M059J (cell line): ENCODE results near the gene KIF15. TPM values are rescaled to one million over a fixed set of nuclear protein-coding genes. Genes with fewer than 3 reads are reported as not detected.
"Not testable (repeated sequence)": the region's sequence is repeated elsewhere in the genome, so short reads cannot be mapped to it uniquely, and the experiment has no call there.

ENCODE experiments used
- DNase-seq: peaks from one replicate; pipeline ENCODE4 v3.0.0-alpha.2; 2012; ENCODE audit warnings: low read depth
- total RNA-seq: library from RNA; depleted of rRNA; stranded (reverse); fragments of >200 nt; shearing (Covaris generic); gene quantifications from 2 replicates; pipeline ENCODE4 v1.2.3, GENCODE V29; 2014

The KIF15 gene
- total RNA-seq, 1 experiment from 2014 or later: 10.3 TPM

DNA sequence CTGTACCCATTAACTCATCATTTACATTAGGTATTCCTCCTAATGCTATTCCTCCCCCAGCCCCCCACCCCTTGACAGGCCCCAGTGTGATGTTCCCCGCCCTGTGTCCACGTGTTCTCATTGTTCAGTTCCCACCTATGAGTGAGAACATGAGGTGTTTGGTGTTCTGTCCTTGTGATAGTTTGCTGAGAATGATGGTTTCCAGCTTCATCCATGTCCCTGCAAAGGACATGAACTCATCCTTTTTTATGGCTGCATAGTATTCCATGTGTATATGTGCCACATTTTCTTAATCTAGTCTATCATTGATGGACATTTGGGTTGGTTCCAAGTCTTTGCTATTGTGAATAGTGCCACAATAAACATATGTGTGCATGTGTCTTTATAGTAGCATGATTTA, 54.7 kb downstream of the KIF15 start:
- DNase-seq: not testable (repeated sequence)

DNA sequence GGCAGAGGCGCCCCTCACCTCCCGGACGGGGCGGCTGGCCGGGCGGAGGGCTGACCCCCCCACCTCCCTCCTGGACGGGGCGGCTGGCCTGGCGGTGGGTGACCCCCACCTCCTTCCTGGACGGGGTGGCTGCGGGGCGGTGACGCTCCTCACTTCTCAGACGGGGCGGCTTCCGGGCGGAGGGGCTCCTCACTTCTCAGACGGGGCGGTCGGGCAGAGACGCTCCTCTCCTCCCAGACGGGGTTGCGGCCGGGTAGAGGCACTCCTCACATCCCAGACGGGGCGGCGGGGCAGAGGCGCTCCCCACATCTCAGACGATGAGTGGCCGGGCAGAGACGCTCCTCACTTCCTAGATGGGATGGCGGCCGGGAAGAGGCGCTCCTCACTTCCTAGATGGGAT, 59.6 kb downstream of the KIF15 start:
- not testable (repeated sequence) for DNase-seq

DNA sequence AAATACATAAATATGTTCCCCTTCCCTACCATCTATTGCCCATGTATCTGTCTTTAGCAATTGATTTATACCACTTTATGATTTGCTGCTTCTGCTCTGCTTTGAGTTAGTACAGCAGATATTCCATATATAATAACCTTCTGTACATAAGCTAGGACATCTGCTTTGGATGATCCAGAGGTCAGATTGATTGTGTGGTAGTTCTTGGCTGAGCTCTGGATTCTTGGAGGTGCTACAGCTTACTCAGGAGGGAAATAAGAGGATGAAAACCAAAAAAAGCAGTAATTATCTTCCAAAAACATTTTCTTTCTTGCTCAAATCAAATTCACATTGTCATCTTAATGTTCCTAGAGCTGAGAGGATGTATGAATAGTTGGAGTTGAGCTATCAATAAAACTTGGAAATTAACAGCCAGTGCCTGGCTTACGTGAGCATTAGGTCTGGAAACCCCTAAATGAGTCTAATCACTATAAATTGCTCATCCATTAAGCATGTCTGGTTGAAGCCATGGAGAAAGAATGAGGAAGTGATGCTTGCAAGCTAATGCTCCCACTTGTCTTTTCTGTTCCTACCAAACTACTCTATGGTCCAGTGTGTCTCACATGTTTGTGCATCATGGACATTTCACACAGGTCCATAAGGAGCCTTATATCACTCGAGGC, 63.8 kb downstream of the KIF15 start:
- DNase-seq: peak; percentile 50

DNA sequence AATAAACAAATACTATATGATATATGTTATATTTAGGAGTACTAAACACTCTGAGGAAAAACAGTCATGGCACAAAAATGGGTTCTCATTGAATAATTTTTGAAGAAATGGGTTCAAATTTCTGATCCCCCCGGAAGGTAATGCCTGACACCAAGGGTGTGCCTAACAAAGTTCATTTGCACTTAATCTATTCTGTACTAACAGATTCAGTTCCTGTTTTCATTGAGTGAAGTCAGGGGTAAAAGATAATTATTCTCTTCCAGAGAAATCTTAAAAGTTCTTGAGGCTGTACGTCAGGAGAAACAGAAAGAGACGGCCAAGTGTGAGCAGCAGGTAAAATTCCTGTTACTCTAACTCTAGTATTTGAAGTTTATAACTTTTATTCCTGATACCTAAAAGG, 65.6 kb downstream of the KIF15 start:
- no peak for DNase-seq

DNA sequence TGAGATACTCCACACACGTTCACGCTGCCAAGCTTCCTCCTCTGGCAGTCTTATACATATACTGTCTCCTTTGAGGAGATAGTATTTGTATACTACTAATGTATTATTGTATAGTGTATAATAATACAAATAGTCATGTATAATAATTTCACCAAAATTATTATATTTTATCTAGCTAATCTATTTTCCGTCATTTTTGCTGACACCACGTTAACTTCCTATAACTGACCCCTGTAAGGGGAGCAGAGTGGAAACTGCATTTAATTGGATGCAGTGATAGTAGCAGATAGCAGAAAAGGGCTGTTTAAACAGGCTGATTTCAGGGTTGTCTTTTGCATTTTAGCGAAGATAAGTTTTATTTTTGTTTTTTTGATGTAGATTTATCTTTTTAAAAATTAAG, 69.6 kb downstream of the KIF15 start:
- DNase-seq: no peak

DNA sequence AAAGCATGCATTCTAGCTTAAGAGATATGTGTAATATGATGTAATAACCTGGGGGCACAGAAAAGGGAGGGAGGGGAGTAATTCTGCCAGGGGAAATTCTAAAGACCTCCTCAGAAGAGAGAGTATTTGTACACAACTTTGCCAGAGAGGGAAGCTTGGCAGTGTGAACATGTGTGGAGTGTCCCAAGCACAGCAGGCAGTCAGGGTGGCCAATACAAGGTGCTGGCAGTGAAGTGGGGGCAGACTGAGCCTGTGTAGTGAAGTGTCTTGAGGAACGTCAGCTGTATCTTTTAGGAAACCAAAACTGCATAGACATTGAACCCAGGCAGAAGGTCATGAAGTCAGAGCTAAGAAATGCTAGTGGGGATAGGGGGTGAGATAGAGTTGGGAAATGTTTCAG, 70.4 kb downstream of the KIF15 start:
- no peak for DNase-seq

DNA sequence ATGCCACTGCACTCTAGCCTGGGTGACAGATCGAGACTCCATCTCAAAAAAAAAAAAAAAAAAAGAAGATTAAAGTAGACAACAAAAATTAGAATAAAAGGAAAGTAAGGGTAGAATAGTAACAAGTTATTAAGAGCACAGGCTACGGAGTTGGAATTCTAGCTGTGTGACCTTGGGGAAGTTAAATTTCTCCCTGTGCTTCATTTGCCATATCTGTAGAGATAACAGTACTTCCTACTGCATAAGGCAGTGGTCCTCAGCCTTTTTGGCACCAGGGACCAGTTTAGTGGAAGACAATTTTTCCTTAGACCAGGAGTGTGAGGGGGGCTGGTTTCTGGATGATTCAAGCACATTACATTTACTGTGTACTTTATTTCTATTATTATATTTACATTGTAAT, 71.4 kb downstream of the KIF15 start:
- DNase-seq: no peak

DNA sequence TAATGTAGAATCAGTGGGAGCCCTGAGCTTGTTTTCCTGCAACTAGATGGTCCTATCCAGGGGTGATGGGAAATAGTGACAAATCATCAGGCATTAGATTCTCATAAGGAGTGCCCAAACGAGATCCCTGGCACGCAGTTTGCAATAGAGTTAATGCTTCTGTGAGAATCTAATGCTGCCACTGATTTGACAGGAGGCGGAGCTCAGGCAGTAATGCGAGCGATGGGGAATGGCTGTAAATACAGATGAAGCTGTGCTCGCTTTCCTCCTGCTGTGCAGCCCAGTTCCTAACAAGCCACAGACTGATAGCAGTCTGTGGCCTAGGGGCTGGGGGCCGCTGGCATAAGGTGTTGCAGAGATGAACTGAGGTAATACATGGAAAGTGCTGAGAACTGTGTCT, 71.8 kb downstream of the KIF15 start:
- DNase-seq: no peak

DNA sequence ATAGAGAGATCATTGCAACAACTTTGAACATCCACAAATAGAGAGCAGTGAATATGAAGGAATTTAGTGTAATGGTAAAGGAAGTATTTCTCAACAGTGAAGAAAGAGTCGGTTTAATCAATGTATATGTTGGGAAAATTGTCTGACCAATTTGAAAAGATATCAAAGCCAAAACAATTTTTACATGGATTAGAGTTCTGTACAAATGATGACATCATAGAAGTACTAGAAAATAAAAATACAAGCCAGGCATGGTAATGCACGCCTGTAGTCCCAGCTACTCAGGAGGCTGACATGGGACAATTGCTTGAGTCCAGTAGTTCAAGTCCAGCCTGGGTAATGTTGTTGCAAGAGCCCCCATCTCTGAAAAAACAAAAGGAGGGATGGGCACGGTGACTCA, 74.1 kb downstream of the KIF15 start:
- DNase-seq: no peak

DNA sequence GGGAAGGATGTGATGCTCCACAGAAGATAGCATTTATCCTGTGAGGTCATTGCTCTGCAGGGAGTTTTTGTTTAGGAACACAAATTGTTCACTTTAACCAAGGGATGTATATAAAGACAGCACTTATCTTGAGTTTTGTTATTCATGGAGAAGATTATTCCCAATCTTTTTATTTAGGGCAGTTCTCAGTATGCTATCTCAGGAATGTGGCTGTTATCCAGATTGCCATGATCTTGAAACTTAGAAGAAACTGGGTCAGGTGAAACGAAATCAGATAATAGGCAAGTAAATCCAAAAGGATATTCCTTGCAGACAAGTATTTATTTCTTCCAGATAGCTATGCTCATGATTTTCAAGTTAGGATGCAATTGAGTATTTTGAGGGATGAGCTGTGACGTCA, 80.8 kb downstream of the KIF15 start:
- no peak for DNase-seq

DNA sequence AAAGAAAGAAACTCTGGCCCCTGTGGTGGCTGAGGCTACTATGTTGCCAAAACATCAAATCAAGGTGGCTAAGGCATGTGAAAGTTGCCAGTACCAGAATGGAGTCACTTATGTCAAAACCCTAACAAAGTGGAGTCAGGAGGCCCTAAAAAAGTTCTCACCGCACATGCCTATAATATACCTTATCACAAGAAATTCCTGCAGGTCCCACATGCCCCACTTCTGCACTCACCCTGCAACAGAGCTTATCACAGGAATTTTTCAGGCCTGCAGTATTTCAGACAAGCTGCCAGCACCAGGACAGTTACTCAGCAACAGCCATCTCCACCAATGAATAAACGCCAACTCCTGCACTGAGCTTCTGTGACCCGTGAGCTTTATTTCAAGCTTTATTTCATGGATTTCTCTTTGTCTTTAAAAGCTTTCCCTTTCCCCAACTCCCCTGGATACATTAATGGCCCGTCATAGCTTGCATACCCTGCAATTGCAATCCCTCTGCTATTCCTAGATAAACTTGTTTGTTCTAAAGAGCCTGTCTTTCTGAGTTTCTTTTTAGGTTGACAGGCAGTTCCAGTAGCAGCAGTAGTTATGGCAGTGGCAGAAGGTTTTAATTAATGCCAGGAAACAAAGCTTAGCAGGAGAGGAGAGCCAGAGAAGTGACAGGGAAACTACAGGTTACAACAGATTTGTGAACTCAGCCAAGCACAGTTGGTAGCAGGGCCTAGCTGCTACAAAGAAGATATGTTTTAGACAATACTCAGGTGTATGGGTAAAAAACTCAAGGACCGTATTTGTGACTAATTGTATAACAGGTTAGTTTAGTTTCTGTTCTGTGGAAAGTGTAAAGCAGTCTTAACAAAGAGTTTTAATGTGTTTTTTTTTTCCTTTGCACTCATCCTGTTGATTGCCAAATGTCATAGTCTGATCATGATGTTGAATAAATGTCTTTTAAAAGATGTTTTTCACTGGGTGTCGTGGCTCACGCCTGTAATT, 84.2 kb downstream of the KIF15 start:
- DNase-seq: no peak

DNA sequence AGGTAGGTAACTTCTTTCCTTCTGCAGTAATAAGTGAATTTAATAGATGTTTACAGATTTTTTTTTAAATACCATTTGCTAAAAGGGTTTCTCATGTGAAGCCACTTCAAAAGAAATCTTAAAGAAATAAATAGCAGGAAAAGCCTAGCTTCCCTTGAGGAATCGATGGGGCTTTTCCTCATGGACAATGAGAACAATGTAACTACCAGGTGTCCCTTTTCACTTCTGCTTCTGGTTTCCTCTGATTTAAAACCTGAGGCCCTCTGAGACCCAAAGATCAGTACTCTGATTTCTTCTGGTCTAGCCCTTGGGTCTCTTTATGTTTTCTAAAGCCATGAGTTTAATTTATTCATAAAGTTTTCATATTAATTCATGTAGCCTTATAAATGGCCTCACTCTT, 87.0 kb downstream of the KIF15 start:
- no peak for DNase-seq

DNA sequence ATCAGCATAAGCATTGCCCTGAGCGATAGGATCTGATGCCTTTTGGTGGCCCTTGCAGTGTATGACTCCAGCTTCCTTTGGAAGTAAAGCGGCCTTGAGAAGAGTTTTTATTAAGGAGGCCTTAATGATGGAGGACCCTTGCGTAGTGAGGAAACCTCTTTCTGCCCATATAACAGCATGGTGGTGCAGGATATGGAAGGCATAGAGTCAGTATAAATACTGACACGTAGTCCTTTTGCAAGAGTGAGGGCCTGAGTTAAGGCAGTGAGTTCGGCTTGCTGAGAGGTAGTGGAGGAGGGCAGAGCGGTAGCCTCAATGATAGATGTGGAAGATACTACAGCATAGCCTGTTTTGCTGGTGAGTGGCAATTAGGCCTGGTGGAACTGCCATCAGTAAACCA, 95.1 kb downstream of the KIF15 start:
- not testable (repeated sequence) for DNase-seq

DNA sequence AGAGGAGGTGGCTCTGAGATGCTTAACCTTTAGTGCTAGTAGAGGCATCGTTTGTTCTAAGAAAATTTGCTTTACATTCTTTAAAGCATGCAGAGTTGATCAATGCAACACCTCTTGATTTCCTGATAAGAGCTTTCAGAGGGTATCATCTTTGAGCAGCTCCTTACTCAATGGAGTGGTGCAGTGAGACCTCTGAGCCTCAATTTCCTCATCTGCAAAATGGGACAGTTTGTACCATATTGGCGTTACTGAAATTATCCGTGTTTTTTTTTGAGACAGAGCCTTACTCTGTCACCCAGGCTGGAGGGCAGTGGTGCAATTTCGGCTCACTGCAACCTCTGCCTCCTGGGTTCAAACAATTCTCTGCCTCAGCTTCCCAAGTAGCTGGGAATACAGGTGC, 98.5 kb downstream of the KIF15 start:
- DNase-seq: no peak

DNA sequence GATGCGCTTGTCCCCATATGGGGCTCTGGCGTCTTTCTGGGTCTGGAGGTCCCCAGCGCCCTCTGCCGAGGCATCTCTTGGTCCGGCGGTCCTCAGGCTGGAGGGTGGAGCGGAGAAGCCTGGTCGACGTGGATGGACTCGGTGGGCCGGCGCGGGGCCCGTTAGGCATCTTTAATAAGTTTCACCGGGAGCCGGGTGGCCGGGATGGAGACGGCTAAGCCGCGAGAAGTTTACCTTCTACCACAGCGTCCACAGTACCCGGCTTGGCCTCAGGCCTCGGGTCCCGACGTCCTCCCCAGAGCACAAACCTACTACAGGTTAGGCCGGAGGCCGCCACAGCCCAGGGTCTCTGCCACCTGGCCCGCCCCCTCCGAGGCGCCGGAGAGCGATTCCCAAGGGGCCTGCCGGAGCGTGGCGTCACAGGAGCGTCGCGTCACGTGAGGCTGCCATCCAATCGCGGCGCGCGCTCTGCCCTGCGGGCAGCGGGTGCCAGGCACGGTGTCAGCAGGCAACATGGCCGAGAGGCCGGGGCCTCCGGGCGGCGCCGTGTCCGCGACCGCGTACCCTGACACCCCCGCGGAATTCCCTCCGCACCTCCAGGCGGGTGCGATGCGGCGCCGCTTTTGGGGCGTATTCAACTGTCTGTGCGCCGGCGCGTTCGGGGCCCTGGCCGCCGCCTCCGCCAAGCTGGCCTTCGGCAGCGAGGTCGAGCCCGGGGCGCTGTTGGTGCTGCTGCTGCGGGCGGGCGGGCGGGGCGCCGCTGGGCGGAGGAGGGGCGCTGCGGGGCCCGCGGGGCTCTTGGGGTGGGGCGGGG, 100.0 kb downstream of the KIF15 start, which contains the start of gene TMEM42:
Gene TMEM42, plus strand, starts transcription at position 501 of the 814 bp plus-strand sequence. Its CDS starts 13 bp downstream, at position 514.
- peak; percentile 83 for DNase-seq

DNA sequence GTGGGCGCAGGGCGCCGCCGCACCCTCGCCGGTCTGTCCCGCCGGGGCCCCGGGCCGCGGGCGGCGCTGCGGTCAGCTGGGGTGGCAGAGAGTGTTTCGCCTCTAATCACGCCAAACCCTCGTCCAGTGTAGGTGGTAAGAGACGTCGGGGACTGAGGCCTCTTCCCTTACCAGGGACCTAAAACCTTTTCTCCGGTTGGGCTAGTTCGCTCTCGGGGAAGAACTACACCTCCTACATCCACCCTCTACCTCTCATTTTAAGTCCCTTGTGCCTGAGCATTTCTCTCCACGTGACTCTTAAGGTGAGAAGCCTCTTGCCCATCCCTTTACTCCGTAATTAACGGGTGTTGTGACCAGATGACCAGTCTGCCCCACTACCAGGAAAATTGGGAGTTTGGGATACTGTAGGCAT, 100.6 kb downstream of the KIF15 start:
- DNase-seq: peak; percentile 37

DNA sequence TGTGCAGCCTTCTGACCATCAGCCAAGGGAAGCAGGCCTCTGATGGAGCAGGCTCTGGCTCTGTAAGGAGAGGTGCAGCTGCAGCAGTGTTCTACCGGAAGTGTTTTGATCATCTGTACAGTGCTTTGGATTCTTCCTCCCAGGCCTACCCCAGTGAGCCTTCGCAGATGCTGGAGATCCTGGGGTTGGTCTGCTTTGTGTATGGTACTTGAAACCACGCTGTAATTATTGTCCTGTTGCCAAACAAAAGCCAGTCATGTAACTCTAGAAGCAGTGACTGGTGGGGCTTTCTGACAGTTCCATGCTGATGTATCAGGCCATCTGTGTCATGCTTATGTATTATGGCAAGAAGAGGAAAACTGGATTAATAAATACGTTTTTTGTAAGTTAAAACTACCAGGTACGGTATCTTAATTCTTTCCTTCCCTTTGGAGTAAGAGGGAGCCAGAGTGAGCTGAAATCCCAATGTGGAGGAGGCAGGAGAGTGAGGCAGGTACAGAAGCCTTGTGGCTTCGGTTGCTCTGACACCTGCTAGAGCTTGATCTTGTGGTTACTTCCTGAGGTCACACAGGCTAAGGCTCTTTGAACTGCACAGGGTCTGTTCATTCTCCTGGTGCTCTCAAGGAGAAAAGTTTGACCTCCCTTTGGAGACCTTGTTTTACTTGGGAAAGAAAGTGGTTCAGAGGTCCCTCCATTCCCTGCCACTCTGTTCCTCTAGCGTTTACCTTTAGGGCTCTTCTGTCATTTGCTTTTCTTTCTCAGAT, 103.9 kb downstream of the KIF15 start:
- no peak for DNase-seq

DNA sequence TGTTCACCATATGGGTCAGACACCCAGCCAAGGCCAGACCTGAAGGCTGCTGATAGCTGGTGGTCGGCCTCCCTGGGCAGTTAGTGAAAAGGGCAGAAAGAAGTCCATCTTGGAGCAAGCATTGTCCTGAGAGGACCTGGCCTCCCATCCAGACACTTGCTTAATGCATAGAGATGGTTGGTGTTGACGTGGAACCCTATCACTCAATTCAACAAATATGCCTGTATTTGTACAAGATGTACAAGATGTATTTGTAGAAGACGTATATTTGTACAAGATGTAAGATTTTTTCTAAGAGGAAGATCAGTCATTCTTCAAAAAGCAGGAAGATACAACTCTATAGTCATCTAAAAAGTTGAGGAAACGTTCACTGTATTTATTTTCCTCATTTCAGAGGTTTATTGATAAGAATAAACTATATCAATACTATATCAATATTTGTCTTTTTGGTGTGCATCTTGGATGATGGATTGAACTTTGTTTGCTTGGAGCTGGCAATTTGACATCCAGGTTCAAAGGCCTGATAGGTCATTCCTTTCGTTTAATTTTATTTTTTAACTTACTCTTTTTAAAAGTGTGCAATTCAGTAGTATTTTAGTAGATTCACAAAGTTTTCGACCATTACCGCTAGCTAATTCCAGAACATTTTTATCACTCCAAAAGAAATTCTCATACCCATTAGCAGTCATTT, 106.0 kb downstream of the KIF15 start:
- DNase-seq: no peak

DNA sequence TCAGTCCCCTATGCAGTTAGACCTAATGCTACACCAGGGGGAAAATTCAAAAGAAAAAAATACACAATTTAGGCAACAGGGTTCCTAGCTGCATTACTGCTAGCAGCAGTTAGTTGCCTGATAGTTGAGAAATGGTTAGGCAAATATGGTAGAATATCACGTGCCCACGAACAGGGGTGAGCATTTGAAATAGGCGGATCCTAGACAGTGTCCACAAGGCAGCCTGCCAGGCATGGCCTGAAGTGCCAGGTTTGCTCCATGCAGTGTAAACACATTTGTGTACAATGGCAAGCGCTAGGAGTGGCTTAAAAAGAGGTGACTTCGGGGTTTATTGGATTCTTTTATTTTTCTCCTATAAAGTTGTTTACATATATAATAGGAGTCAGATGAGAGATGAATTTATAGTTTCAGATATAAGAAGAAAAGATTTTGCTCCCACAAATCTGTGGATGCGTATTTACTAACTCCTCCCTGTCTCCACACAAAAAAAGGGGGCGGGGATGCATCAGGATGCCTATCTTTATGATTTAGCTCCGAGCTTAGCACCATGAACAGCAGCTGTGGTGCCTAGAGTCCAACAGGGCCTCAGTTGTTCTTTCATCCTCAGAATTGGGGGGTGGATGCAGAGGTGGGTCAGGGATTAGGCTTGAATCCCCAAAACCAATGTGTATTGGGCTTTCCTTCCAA, 108.9 kb downstream of the KIF15 start:
- no peak for DNase-seq

DNA sequence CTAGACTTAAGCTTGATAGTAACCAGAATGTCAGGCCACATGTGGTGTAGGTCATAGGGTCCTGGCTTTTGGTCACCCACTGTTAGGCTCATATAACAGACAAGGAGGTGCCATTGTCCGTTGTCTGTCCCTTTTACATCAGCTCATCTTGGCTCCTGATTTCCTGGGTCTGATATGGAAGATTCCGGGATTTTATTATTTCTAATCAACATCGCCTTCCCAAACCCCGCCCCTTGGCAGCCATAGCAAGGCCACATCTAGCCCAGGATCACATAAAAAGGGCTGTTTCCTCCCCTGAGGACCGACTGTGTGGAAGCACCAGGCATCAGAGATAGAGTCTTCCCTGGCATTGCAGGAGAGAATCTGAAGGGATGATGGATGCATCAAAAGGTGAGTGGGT, 112.7 kb downstream of the KIF15 start, which contains the start of gene TGM4:
Gene TGM4, plus strand, starts transcription at position 301 of the 400 bp plus-strand sequence. Its CDS starts 71 bp downstream, at position 372.
- DNase-seq: no peak
